Measurements from ENCODE around the gene NBAS. TPM values are rescaled to one million over a fixed set of nuclear protein-coding genes. Genes with fewer than 3 reads are reported as not detected.
A peak's percentile ranks its signal among the peaks of the same experiment; 100 is the strongest.

The NBAS gene
- total RNA-seq, 1 experiment from 2014 or later = 28.9 TPM

GRCh38 chr2:15363734-15364133 lies 197.4 kb downstream of the NBAS start:
- Histone ChIP-seq H3K4me2 (no peak overlapping the region), H3K9me3 (ENCODE audit: insufficient read depth, low read depth) (no peaks in the 10 kb centered on the region), H2AFZ (no peak overlapping the region), H3K79me2 (ENCODE audit: low read depth) (no peaks in the 10 kb centered on the region), H3K27ac (no peak overlapping the region), H3K27me3 (ENCODE audit: insufficient read depth, low read depth) (no peaks in the 10 kb centered on the region), H3K4me3 (no peak overlapping the region), H4K20me1 (ENCODE audit: insufficient read depth) (no peaks in the 10 kb centered on the region), H3K9me2 (ENCODE audit: insufficient read depth) (no peaks in the 10 kb centered on the region), H3F3A (ENCODE audit: insufficient read depth, low read depth) (no peaks in the 10 kb centered on the region), H3K36me3 (ENCODE audit: low read depth) (no peaks in the 10 kb centered on the region), H3K4me1 (replicated peaks; ENCODE audit: insufficient read depth) (peaks cover 10% of the 10 kb centered on the region; the same call in 1 of the 2 replicates)
- POLR2A ChIA-PET (ENCODE audit: unreplicated experiment) = no interaction called here
- intact Hi-C loops (cut with micrococcal nuclease; ENCODE audit: unreplicated experiment) = no loop called here
- BruUV-seq (replicated peaks) = no TSS peak
- no peak for DNase-seq
- CTCF ChIA-PET = no interaction called here
- TF ChIP-seq EZH2 (IDR thresholded peaks at IDR 0.05; ENCODE audit: low read depth) (no peak), CTCF (conservative IDR thresholded peaks at IDR 0.05) (no peak)

- H3K4me1 ChIP-seq (replicated peaks; ENCODE audit: insufficient read depth) = peaks cover 10% of the 10 kb centered on the region; the same call in 1 of the 2 replicates
- no peak overlapping the region for H2AFZ ChIP-seq
- POLR2A ChIA-PET (ENCODE audit: unreplicated experiment) = no interaction called here
- no peaks in the 10 kb centered on the region for H3K36me3 ChIP-seq (ENCODE audit: low read depth)
- DNase-seq = peak; percentile 5 to 74
- no peak for TF ChIP-seq CTCF (conservative IDR thresholded peaks at IDR 0.05)
- TF ChIP-seq EZH2 (IDR thresholded peaks at IDR 0.05; ENCODE audit: low read depth) = no peak
- CTCF ChIA-PET = interaction anchor here (0.6 kb wide), 1 partner anchor 194 kb away, joined by 3 read pairs; no protein-coding TSS in a partner anchor
- no peak overlapping the region for H3K4me2 ChIP-seq
- intact Hi-C loops (cut with micrococcal nuclease; ENCODE audit: unreplicated experiment) = no loop called here
- H3K4me3 ChIP-seq = no peak overlapping the region
- no peaks in the 10 kb centered on the region for H3K9me3 ChIP-seq (ENCODE audit: insufficient read depth, low read depth)
- no peaks in the 10 kb centered on the region for H4K20me1 ChIP-seq (ENCODE audit: insufficient read depth)
- H3K79me2 ChIP-seq (ENCODE audit: low read depth) = no peaks in the 10 kb centered on the region
- no TSS peak for BruUV-seq (replicated peaks)
- no peaks in the 10 kb centered on the region for H3F3A ChIP-seq (ENCODE audit: insufficient read depth, low read depth)
- no peak overlapping the region for H3K27ac ChIP-seq
- no peaks in the 10 kb centered on the region for H3K27me3 ChIP-seq (ENCODE audit: insufficient read depth, low read depth)
- no peaks in the 10 kb centered on the region for H3K9me2 ChIP-seq (ENCODE audit: insufficient read depth)
Observed at GRCh38 chr2:15363142-15363541, 198.0 kb downstream of the NBAS start.

- Histone ChIP-seq H3K27ac (no peak overlapping the region), H3K9me2 (ENCODE audit: insufficient read depth) (no peaks in the 10 kb centered on the region), H3K4me1 (replicated peaks; ENCODE audit: insufficient read depth) (peaks cover 10% of the 10 kb centered on the region; the same call in 1 of the 2 replicates), H2AFZ (no peak overlapping the region), H3K4me3 (no peak overlapping the region), H3F3A (ENCODE audit: insufficient read depth, low read depth) (no peaks in the 10 kb centered on the region), H3K9me3 (ENCODE audit: insufficient read depth, low read depth) (no peaks in the 10 kb centered on the region), H3K36me3 (ENCODE audit: low read depth) (no peaks in the 10 kb centered on the region), H3K4me2 (no peak overlapping the region), H4K20me1 (ENCODE audit: insufficient read depth) (no peaks in the 10 kb centered on the region), H3K79me2 (ENCODE audit: low read depth) (no peaks in the 10 kb centered on the region), H3K27me3 (ENCODE audit: insufficient read depth, low read depth) (no peaks in the 10 kb centered on the region)
- ChIA-PET CTCF (no interaction called here), POLR2A (ENCODE audit: unreplicated experiment) (no interaction called here)
- TF ChIP-seq EZH2 (IDR thresholded peaks at IDR 0.05; ENCODE audit: low read depth) (no peak), CTCF (conservative IDR thresholded peaks at IDR 0.05) (no peak)
- BruUV-seq (replicated peaks) = no TSS peak
- DNase-seq = no peak
- intact Hi-C loops (cut with micrococcal nuclease; ENCODE audit: unreplicated experiment) = no loop called here
Observed at GRCh38 chr2:15359716-15360531, 201.2 kb downstream of the NBAS start.
